Activated CD8-positive, alpha-beta memory T cell treated with anti-CD3 and anti-CD28 coated beads for 24 hours (primary cell): ENCODE results near the gene UQCC3.
A peak's percentile ranks its signal among the peaks of the same experiment; 100 is the strongest.
"Not testable (repeated sequence)": the region's sequence is repeated elsewhere in the genome, so short reads cannot be mapped to it uniquely, and the experiment has no call there.

Experiments
- DNase-seq: peaks from one replicate; pipeline ENCODE4 v3.0.0-alpha.2; 2020

UQCC3 gene

GRCh38 chr11:62671608-62672389 is at the start of gene UQCC3, which contains the start of gene LBHD1:
Gene UQCC3, plus strand, starts transcription at chr11:62671673. Its CDS starts 73 bp downstream, at chr11:62671746.
Gene LBHD1, minus strand, starts transcription at chr11:62672267. Its CDS starts 2,236 bp downstream, at chr11:62670031.
- DNase-seq, result peak; percentile 91

GRCh38 chr11:62622476-62623089 is 48.9 kb upstream of the UQCC3 start:
- DNase-seq, result no peak

- no peak for DNase-seq
These were observed 43.8 kb upstream of the UQCC3 start for GRCh38 chr11:62627713-62628112.

- no peak for DNase-seq
These were observed 39.0 kb upstream of the UQCC3 start for GRCh38 chr11:62632492-62632891.

- DNase-seq, result no peak
These were observed 27.3 kb upstream of the UQCC3 start for GRCh38 chr11:62644220-62644619.

- DNase-seq, result peak; percentile 68
These were observed 25.9 kb upstream of the UQCC3 start for GRCh38 chr11:62645671-62645945.

GRCh38 chr11:62645946-62646824 is 25.3 kb upstream of the UQCC3 start, which contains the start of gene GANAB:
Gene GANAB, minus strand, starts transcription at chr11:62646613. Its CDS starts 14 bp downstream, at chr11:62646599.
- DNase-seq, result peak; percentile 99

- no peak for DNase-seq
These were observed 24.5 kb upstream of the UQCC3 start for GRCh38 chr11:62646825-62647608.

- no peak for DNase-seq
These were observed 23.9 kb upstream of the UQCC3 start for GRCh38 chr11:62647609-62648005.

- no peak for DNase-seq
These were observed 23.1 kb upstream of the UQCC3 start for GRCh38 chr11:62648185-62648966.

GRCh38 chr11:62648967-62649364 is 22.5 kb upstream of the UQCC3 start:
- DNase-seq, result no peak

- no peak for DNase-seq
These were observed 22.0 kb upstream of the UQCC3 start for GRCh38 chr11:62649486-62649885.

GRCh38 chr11:62650283-62650682 is 21.2 kb upstream of the UQCC3 start:
- DNase-seq, result not testable (repeated sequence)

- no peak for DNase-seq
These were observed 19.1 kb upstream of the UQCC3 start for GRCh38 chr11:62652161-62653006.

GRCh38 chr11:62654297-62654696 is 17.2 kb upstream of the UQCC3 start:
- no peak for DNase-seq

- no peak for DNase-seq
These were observed 14.6 kb upstream of the UQCC3 start for GRCh38 chr11:62656796-62657429.

GRCh38 chr11:62664405-62665074 is 6.9 kb upstream of the UQCC3 start:
- no peak for DNase-seq

- peak; percentile 99 for DNase-seq
These were observed 6.3 kb upstream of the UQCC3 start, which contains the start of the genes C11orf98 and CSKMT for GRCh38 chr11:62665075-62665598. Gene C11orf98, minus strand, starts transcription at chr11:62665210. Its CDS starts 41 bp downstream, at chr11:62665169. Gene CSKMT, plus strand, starts transcription at chr11:62665312. Its CDS starts 568 bp downstream, at chr11:62665880.

GRCh38 chr11:62665599-62666258 is 5.7 kb upstream of the UQCC3 start:
- peak; percentile 90 for DNase-seq
